ENCODE measurements around the gene RCAN2. TPM values are rescaled to one million over a fixed set of nuclear protein-coding genes. Genes with fewer than 3 reads are reported as not detected.

RCAN2 gene
- total RNA-seq, 2 donors from 2014 or later = 0.55 to 7.6 TPM

DNA sequence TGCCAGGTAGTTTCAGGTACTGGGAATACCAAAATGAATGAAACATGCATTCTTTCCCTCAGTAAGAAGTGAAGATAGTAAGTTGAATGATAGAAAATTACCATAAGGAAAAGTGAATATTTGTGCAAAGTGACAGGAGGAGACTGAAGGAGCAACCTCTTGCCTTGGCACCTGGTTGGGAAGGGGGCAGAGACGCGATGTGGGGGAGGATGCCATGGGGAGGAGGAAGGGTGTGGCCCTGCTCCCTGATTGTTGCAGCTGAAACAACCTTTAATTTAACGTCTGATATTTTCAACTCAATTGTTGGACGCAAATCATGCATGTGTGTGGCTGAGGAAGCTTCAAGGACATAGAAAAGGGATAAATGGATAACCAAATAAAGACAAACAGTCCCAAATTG lies 248.3 kb downstream of the RCAN2 start:
- Mint-ChIP-seq H3K4me3 (no peak overlapping the region), H3K9me3 (no peaks in the 10 kb centered on the region)

DNA sequence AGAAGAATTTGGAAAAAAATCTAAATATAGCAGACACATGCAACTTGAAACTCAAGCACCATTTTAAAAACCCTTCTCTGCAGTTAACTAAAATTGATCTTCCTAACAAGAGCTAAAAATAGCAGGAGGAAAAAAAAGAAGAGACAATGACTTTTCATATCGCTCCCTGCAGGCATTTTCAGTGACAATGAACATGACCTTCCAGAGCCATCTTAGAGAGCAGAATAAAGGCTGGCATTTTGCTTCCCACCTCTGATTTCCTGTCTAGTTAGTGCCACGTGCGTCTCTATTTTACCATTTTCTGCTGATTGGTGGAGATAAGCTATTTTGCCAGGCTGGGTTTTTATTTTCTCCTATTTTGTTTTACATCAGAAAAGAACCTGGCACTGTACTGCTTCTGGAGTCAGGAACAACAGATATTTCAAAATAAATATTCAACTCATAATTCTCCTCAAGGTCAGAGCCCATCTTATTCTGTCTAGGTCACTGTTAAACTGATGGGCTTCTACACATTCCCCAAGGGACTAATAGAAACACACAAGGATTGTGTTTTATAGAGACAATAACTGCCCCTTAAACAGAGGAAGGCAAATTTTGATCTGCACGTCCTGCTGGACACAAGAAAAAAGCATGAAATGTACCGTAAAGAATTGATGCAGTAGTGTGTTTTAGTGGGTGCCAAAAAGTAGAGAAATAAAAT lies 250.2 kb downstream of the RCAN2 start:
- Mint-ChIP-seq H3K36me3 (no peaks in the 10 kb centered on the region), H3K4me1 (ENCODE audit: low read depth in 2 of 2) (peaks cover 3 to 5% of the 10 kb centered on the region in 2 donors), H3K9me3 (no peaks in the 10 kb centered on the region), H3K27ac (no peak overlapping the region), H3K27me3 (peaks cover 5 to 8% of the 10 kb centered on the region in 2 donors), H3K4me3 (no peak overlapping the region)
- ATAC-seq (no peak), DNase-seq (ENCODE audit: low spot score) (no peak)

More for the DNA sequence above, 248.3 kb downstream of the RCAN2 start:
- no peak for DNase-seq (ENCODE audit: low spot score)
- no peak overlapping the region for H3K27ac Mint-ChIP-seq
- H3K4me1 Mint-ChIP-seq (ENCODE audit: low read depth in 2 of 2) = peaks cover 3 to 5% of the 10 kb centered on the region in 2 donors
- H3K27me3 Mint-ChIP-seq = peaks cover 5 to 16% of the 10 kb centered on the region in 2 donors
- no peak for ATAC-seq
- no peaks in the 10 kb centered on the region for H3K36me3 Mint-ChIP-seq

DNA sequence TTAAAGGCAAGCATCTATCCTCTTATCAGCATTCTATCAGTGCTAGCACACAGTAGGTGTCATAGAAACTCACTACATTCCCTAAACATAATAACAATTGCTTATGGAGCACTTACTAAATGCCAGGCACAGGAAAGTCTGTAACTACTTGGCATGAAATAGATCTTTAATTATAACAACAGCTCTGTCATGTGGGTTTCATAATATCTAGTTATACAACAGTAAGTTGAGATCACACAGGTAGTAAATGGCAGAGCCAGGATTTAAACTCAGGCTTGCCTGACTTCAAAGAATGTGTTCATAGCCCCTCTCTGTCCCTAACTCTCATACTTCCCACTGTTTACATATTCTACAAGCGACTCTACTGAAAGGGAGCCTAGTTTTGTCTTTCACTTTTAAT lies 254.5 kb downstream of the RCAN2 start:
- Mint-ChIP-seq H3K9me3 (no peaks in the 10 kb centered on the region), H3K27ac (no peak overlapping the region), H3K27me3 (peaks cover 5 to 8% of the 10 kb centered on the region in 2 donors), H3K4me3 (no peak overlapping the region), H3K36me3 (no peaks in the 10 kb centered on the region), H3K4me1 (ENCODE audit: low read depth in 2 of 2) (no peaks in the 10 kb centered on the region)
- ATAC-seq (no peak), DNase-seq (ENCODE audit: low spot score) (no peak)

DNA sequence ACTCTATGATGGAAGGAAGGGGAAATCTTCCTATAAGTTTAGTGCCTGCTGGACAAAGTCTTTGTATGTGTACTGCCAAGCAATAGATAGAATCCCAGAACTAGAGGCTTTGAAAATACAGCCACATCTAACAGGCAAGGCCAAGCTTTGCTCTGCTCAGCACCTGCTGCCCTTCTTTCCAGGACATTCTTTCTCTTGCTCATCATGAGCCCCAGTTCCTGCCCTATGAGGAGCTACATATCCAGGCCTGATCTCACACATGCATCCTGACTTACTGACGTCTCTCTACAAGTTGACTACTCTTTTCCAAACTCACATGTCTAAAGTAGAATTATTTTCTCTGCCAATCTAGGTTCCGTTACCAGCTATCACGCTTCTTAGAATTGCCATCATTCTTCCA lies 256.0 kb downstream of the RCAN2 start:
- peaks cover 5 to 8% of the 10 kb centered on the region in 2 donors for H3K27me3 Mint-ChIP-seq

DNA sequence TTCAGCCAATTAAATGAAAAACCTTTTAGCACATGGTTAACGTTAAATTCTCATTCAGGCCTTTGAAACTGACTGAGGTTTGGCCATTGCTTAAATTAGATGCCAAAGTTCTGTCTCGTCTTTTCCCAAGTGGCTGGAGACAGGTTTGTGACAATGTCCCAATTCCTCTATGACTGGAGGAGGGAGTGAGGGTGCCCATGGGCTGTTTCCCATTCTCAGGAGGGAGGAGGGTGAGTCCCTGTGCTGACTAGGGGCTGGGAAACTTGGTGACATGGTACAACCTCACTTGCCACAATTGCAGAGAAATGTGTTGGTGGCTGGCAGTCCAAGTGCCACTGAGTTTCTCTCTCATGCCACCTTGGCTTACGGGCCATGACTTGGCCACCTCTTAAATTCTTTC lies 256.5 kb downstream of the RCAN2 start:
- ATAC-seq = no peak
- DNase-seq (ENCODE audit: low spot score) = no peak
- H3K9me3 Mint-ChIP-seq = no peaks in the 10 kb centered on the region
- H3K4me3 Mint-ChIP-seq = no peak overlapping the region
- no peaks in the 10 kb centered on the region for H3K4me1 Mint-ChIP-seq (ENCODE audit: low read depth in 2 of 2)
- no peak overlapping the region for H3K27ac Mint-ChIP-seq
- H3K27me3 Mint-ChIP-seq = peaks cover 4 to 6% of the 10 kb centered on the region in 2 donors
- H3K36me3 Mint-ChIP-seq = no peaks in the 10 kb centered on the region

More for the DNA sequence above, 256.0 kb downstream of the RCAN2 start:
- no peak for ATAC-seq
- Mint-ChIP-seq H3K9me3 (no peaks in the 10 kb centered on the region), H3K4me3 (no peak overlapping the region), H3K4me1 (ENCODE audit: low read depth in 2 of 2) (no peaks in the 10 kb centered on the region), H3K27ac (no peak overlapping the region), H3K36me3 (no peaks in the 10 kb centered on the region)
- DNase-seq (ENCODE audit: low spot score) = no peak

DNA sequence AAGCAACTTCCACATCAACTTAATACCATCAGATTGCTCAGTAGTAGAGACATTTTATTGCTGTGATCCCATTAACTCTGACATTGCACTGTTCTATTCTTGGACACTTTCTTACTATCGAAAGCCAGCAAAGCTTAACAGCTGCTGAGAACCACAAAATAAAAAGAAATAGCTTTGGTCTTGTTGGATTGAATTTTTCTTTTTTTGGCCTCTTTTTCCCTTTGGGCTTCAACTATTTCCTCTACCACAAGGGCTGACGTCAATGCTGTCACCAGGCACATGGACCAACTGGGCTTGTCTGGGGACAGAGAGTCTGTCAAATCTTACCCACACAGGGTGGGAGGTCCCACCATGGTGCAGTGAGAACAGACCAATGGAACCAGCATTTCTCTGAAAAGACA lies 257.1 kb downstream of the RCAN2 start:
- H3K4me3 Mint-ChIP-seq = no peak overlapping the region
- peaks cover under 1% of the 10 kb centered on the region for H3K9me3 Mint-ChIP-seq
- H3K4me1 Mint-ChIP-seq (ENCODE audit: low read depth in 2 of 2) = no peaks in the 10 kb centered on the region
- no peak overlapping the region for H3K27ac Mint-ChIP-seq
- DNase-seq (ENCODE audit: low spot score) (no peak), ATAC-seq (no peak)
- peaks cover 0 to under 1% of the 10 kb centered on the region in 2 donors for H3K27me3 Mint-ChIP-seq
- H3K36me3 Mint-ChIP-seq = peaks cover 5% of the 10 kb centered on the region

DNA sequence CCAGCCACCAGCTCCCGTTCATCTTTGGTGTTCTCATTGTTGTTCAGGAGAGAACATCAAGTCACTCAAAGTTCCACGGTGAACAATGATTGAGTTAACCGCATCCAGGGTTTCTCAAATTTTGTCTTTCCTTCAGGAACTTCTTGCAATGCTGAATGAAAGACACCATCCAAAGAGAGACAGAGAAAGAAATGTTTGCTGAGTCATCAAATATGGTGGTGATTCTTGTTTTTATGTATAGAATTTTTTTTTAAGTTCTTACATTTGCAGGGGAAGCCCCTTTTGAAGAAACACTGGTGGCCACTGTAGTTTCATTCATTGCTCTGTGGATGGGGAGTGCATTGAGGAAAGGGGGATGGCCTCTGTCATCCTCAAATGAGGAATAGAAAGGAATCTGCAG lies 258.1 kb downstream of the RCAN2 start:
- H3K36me3 Mint-ChIP-seq = peaks cover 14% of the 10 kb centered on the region
- H3K9me3 Mint-ChIP-seq = peaks cover 2% of the 10 kb centered on the region
- H3K27me3 Mint-ChIP-seq = no peaks in the 10 kb centered on the region
- DNase-seq (ENCODE audit: low spot score) (no peak), ATAC-seq (no peak)
- no peaks in the 10 kb centered on the region for H3K4me1 Mint-ChIP-seq (ENCODE audit: low read depth in 2 of 2)
- H3K27ac Mint-ChIP-seq = no peak overlapping the region
- no peak overlapping the region for H3K4me3 Mint-ChIP-seq

DNA sequence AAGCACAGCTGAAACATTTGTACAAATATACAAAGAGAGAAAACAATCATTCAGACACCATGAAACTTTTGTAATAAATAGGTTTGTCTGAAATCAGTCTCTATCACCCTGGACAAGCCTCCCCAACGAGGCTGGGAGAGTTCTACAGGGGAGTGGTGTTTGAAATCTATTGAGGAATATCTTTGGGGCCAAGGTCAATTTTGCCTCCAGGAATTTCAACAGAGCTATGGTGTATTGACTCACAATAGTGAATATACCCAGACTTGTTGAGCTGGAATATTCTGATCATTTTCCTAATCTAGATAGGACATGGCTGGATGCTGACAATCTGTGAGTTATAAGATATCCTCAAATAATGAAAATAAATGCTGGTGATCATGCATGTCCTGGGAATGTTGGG lies 269.0 kb downstream of the RCAN2 start:
- ATAC-seq (no peak), DNase-seq (ENCODE audit: low spot score) (no peak)
- Mint-ChIP-seq H3K4me1 (ENCODE audit: low read depth in 2 of 2) (peaks cover 0 to 4% of the 10 kb centered on the region in 2 donors), H3K27ac (no peak overlapping the region), H3K27me3 (peaks cover 0 to 4% of the 10 kb centered on the region in 2 donors), H3K4me3 (no peak overlapping the region), H3K9me3 (no peaks in the 10 kb centered on the region), H3K36me3 (no peaks in the 10 kb centered on the region)

DNA sequence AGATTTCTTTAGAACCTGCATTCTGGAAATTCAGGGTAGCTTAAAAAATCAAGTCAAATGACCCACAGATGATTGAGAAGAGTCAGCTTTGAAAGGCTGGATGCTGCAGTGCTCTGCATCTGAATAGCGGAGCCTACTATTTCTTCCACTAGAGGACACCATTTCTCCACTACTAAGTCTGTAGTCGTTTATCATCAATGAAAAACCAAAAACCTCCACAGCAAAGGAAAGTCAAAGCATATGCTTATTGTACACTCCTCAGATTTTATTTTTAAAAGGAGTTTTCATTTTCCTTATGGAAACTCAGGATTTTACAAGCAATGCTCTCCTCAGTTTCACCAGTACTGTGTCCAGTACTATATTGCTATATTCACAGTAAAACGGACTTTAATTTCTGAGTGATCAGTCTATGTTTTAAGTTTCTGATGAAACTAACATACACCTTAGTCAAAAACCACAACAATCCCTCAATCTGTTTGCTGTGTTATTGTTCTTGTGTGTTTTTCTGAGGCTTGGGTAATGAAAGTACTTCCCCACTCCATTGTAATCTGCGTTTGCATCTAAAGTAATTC lies 269.9 kb downstream of the RCAN2 start:
- no peak for DNase-seq (ENCODE audit: low spot score)
- no peak overlapping the region for H3K4me3 Mint-ChIP-seq
- peak overlapping the region; percentile 47 to 55 for H3K27ac Mint-ChIP-seq
- peak; percentile 65 to 68 for ATAC-seq
- no peaks in the 10 kb centered on the region for H3K36me3 Mint-ChIP-seq
- H3K9me3 Mint-ChIP-seq = no peaks in the 10 kb centered on the region
- peaks cover 0 to 4% of the 10 kb centered on the region in 2 donors for H3K27me3 Mint-ChIP-seq
- peaks cover 3 to 4% of the 10 kb centered on the region in 2 donors for H3K4me1 Mint-ChIP-seq (ENCODE audit: low read depth in 2 of 2)

DNA sequence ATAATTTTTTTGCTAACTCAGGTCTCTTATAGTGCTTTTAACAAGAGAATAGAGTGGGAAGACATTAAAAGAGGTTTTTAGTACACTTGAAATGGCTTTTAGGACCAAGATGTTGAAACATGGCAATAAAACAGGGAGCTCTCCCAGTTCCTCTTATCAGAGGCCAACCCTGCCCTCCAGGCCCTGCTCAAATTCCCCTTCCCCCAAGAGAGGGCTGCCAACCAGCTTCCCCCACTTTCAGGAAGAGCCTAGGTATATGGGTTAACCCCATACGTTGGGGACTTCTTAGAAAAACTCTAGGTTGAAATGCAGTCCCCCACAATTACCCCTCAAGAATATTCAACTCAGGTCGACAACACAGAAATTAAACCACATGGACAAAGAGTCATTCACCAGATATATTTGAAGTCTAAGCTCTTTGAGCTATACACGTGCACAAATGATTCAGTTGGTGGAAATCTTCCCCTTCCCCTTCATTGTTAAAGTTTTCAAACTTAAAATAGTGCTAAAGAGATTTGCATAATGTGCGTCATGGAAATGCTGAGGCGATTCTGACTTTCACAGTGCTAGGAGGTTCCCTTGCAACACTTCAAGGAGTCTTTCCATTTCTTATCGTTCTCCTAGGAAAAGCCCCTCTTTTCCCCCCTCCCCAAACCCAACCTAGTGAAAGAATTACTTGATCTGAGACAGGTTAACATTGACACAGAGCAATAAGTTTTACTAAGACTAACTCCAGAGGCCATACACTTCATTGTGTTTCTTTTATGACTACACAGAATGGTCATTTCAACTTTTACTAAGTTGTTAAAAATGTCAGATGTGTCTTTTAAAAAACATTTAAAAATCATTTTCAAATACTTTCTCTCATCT lies 270.7 kb downstream of the RCAN2 start:
- Mint-ChIP-seq H3K27ac (peak overlapping the region; percentile 47 to 55), H3K4me1 (ENCODE audit: low read depth in 2 of 2) (peaks cover 3 to 4% of the 10 kb centered on the region in 2 donors), H3K4me3 (no peak overlapping the region), H3K9me3 (no peaks in the 10 kb centered on the region), H3K36me3 (no peaks in the 10 kb centered on the region), H3K27me3 (peaks cover 0 to 4% of the 10 kb centered on the region in 2 donors)
- DNase-seq (ENCODE audit: low spot score) (no peak), ATAC-seq (peak; percentile 48 to 52)

DNA sequence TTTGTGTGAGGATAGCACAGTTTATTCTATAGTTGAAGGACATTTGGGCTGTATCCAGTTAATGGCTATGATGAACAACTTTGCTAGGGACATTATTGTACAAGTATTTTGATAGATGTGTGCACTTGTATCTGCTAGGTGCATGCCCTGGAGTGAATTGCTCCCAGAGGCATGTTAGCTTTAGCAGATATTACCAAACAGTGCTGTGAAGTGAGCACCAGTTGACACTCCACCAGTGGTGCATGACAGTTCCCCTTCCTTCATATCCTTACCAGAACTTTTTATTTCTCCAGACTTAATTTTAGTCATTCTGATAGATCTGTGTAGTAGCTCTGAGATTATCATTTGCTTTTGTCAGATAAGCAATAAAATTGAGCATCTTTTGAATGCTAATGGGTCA lies 271.6 kb downstream of the RCAN2 start:
- peaks cover 8 to 9% of the 10 kb centered on the region in 2 donors for H3K4me1 Mint-ChIP-seq (ENCODE audit: low read depth in 2 of 2)
- DNase-seq (ENCODE audit: low spot score) (no peak), ATAC-seq (no peak)
- H3K9me3 Mint-ChIP-seq = no peaks in the 10 kb centered on the region
- no peaks in the 10 kb centered on the region for H3K36me3 Mint-ChIP-seq
- peak overlapping the region in 1 of 2 donors; percentile 47 for H3K27ac Mint-ChIP-seq
- peaks cover 0 to 4% of the 10 kb centered on the region in 2 donors for H3K27me3 Mint-ChIP-seq
- no peak overlapping the region for H3K4me3 Mint-ChIP-seq

DNA sequence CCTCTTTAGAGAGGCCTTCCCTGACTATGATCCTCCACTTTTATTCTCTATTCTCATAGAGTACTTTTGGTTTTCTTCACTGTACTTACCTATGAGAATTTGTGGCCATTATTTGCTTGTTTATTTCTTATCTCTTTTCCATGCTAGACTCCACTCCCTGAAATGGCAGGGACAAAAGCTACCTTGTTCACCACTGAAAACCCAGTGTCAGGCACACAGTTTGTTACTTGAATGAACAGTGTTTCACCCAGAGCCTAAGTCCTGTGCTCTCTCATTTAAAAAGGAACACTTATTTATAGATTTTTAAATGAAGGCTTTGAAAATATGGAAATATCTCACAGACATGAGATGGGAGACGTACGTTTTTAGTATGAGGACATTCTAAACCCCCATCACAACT lies 272.8 kb downstream of the RCAN2 start:
- ATAC-seq (no peak), DNase-seq (ENCODE audit: low spot score) (no peak)
- Mint-ChIP-seq H3K36me3 (no peaks in the 10 kb centered on the region), H3K4me3 (no peak overlapping the region), H3K27ac (no peak overlapping the region), H3K27me3 (peaks cover 0 to 4% of the 10 kb centered on the region in 2 donors), H3K4me1 (ENCODE audit: low read depth in 2 of 2) (peaks cover 8 to 9% of the 10 kb centered on the region in 2 donors), H3K9me3 (no peaks in the 10 kb centered on the region)

DNA sequence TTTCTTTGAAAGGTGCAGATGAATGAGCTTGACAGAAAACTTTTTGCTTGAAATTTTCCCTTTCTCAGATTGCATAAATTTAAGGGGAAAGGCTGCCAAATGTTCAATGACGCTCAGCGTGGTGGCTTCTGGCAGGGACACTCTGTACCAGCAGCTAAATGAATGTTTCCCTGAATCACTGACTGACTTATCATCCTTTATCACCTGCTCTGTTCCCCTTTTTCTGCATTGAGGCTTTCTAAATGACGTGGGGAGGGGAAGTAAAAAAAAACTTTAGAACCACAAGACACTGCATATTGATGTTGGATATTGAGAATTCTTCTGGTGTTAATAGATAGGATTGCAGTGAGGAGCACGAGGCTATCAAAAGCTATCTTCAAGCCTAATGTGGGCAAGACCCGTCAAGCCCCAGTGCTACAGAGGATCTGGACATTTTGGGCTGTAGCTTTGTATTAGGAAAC lies 273.5 kb downstream of the RCAN2 start:
- H3K36me3 Mint-ChIP-seq = no peaks in the 10 kb centered on the region
- H3K27me3 Mint-ChIP-seq = no peaks in the 10 kb centered on the region
- ATAC-seq (peak in 1 of 2 donors; percentile 44), DNase-seq (ENCODE audit: low spot score) (no peak)
- H3K27ac Mint-ChIP-seq = no peak overlapping the region
- no peaks in the 10 kb centered on the region for H3K9me3 Mint-ChIP-seq
- H3K4me1 Mint-ChIP-seq (ENCODE audit: low read depth in 2 of 2) = peaks cover 8 to 9% of the 10 kb centered on the region in 2 donors
- H3K4me3 Mint-ChIP-seq = no peak overlapping the region

DNA sequence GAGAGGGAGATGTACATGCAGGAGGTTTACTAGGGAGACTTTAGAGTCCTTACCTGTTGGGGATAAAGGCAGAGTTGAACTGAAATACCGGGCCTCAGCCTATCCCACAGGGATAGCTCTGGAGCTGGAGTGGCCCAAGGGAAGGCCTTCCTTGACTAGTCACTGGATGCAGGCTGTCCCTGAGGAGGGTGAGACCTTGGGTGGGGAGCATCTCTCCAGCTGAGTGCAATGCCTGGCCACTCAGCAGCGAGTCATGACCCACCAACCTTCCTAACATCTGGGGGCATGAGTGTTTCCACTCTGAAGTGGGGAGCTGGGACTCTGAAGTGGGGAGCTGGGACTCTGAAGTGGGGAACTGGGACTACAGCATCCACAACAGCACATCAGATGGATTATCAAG lies 274.4 kb downstream of the RCAN2 start:
- Mint-ChIP-seq H3K27ac (no peak overlapping the region), H3K36me3 (no peaks in the 10 kb centered on the region), H3K27me3 (no peaks in the 10 kb centered on the region), H3K4me3 (no peak overlapping the region), H3K4me1 (ENCODE audit: low read depth in 2 of 2) (peaks cover 8 to 9% of the 10 kb centered on the region in 2 donors), H3K9me3 (no peaks in the 10 kb centered on the region)
- DNase-seq (ENCODE audit: low spot score) (no peak), ATAC-seq (no peak)

Data from natural killer cell treated with Interleukin-12 subunit alpha and Interleukin-12 subunit beta and Interleukin-15 and Interleukin-18, amount 100 ng/mL, for 72 hours (primary cell).